ENCODE data around the gene CCNJL.

DNA sequence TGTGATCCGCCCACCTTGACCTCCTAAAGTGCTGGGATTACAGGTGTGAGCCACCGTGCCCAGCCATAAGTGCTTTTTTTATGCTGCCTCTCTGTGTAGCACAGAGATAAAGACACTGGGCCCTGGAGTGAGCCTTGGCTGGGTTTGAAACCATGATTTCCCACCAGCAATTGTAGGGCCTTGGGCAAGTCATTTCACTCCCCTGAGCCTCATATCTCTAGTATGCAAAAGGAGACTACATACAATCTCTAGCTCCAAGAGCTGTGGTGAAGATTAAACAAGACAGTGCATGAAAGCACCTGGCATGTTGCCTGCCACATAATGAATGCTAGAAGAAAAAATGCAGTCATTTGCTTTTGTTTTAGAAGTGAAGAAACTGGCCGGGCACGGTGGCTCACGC is 79.1 kb downstream of the CCNJL start:
- TF ChIP-seq, protein P1, sequence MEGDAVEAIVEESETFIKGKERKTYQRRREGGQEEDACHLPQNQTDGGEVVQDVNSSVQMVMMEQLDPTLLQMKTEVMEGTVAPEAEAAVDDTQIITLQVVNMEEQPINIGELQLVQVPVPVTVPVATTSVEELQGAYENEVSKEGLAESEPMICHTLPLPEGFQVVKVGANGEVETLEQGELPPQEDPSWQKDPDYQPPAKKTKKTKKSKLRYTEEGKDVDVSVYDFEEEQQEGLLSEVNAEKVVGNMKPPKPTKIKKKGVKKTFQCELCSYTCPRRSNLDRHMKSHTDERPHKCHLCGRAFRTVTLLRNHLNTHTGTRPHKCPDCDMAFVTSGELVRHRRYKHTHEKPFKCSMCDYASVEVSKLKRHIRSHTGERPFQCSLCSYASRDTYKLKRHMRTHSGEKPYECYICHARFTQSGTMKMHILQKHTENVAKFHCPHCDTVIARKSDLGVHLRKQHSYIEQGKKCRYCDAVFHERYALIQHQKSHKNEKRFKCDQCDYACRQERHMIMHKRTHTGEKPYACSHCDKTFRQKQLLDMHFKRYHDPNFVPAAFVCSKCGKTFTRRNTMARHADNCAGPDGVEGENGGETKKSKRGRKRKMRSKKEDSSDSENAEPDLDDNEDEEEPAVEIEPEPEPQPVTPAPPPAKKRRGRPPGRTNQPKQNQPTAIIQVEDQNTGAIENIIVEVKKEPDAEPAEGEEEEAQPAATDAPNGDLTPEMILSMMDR (IDR thresholded peaks at IDR 0.05 in 4 of 5, conservative IDR thresholded peaks at IDR 0.05 in 1 of 5), result no peak
- no peak for TF ChIP-seq POLR2A (IDR thresholded peaks at IDR 0.05)
